ENCODE measurements around the gene SDHA. TPM values are rescaled to one million over a fixed set of nuclear protein-coding genes. Genes with fewer than 3 reads are reported as not detected.
A peak's percentile ranks its signal among the peaks of the same experiment; 100 is the strongest.
"Not testable (repeated sequence)": the region's sequence is repeated elsewhere in the genome, so short reads cannot be mapped to it uniquely, and the experiment has no call there.

The SDHA gene
- polyA plus RNA-seq, 3 donors = 55.0 to 98.0 (median 91.5) TPM

DNA sequence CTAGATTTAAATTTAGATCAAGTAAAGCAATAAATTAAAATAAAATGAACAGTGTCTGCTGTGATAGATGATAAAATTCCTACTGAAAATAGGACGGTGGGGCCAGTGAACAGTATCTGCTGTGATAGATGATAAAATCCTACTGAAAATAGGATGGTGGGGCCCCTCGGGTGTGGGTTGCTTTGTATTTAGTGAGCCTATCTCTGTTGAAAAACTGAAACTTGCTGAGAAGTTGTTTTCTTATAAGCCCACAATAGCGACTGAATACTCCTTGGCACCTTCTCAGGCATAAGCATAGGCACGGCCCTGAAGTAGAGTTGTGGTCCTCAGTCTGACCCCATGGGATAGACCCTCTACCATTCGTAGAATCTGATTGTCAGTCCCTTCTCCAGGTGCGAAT, 5.7 kb downstream of the SDHA start:
- TF ChIP-seq, protein P1, sequence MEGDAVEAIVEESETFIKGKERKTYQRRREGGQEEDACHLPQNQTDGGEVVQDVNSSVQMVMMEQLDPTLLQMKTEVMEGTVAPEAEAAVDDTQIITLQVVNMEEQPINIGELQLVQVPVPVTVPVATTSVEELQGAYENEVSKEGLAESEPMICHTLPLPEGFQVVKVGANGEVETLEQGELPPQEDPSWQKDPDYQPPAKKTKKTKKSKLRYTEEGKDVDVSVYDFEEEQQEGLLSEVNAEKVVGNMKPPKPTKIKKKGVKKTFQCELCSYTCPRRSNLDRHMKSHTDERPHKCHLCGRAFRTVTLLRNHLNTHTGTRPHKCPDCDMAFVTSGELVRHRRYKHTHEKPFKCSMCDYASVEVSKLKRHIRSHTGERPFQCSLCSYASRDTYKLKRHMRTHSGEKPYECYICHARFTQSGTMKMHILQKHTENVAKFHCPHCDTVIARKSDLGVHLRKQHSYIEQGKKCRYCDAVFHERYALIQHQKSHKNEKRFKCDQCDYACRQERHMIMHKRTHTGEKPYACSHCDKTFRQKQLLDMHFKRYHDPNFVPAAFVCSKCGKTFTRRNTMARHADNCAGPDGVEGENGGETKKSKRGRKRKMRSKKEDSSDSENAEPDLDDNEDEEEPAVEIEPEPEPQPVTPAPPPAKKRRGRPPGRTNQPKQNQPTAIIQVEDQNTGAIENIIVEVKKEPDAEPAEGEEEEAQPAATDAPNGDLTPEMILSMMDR (IDR thresholded peaks at IDR 0.05) = no peak
- DNase-seq = no peak
- H3K36me3 Mint-ChIP-seq = peaks cover 46 to 53% of the 10 kb centered on the region in 2 donors
- no peak overlapping the region for H3K27ac Mint-ChIP-seq
- Histone ChIP-seq H3K79me2 (ENCODE audit: insufficient read depth, low read length) (peaks cover 48% of the 10 kb centered on the region), H3K27ac (ENCODE audit: low read depth in 1 of 2, low read length in 2 of 2) (no peak overlapping the region), H4K20me1 (ENCODE audit: insufficient read depth, low read length) (peaks cover 55% of the 10 kb centered on the region), H2AFZ (ENCODE audit: insufficient read depth, low read depth, low read length, poor library complexity, severe bottlenecking) (no peak overlapping the region), H3K4me2 (replicated peaks; ENCODE audit: extremely low read depth, low read length, poor library complexity, severe bottlenecking) (no peak overlapping the region), H3K27me3 (ENCODE audit: control insufficient read depth in 2 of 2, insufficient read depth in 2 of 2, low read length in 2 of 2) (no peaks in the 10 kb centered on the region), H3K9me3 (replicated peaks in 1 of 2; ENCODE audit: control insufficient read depth in 1 of 2, insufficient read depth in 1 of 2, low read length in 2 of 2) (no peaks in the 10 kb centered on the region), H3K9ac (ENCODE audit: insufficient read depth, low read length, poor library complexity, severe bottlenecking) (no peak overlapping the region), H3K4me3 (replicated peaks in 1 of 3; ENCODE audit: low read depth in 2 of 3, low read length in 3 of 3) (no peak overlapping the region), H3K4me1 (ENCODE audit: control insufficient read depth in 1 of 2, insufficient read depth in 2 of 2, low read length in 2 of 2) (peaks cover 19 to 27% of the 10 kb centered on the region in 2 donors), H3K36me3 (replicated peaks in 1 of 2; ENCODE audit: control insufficient read depth in 1 of 2, insufficient read depth in 2 of 2, low read length in 2 of 2) (peaks cover 46 to 58% of the 10 kb centered on the region in 2 donors)
- no peaks in the 10 kb centered on the region for H3K9me3 Mint-ChIP-seq
- no peaks in the 10 kb centered on the region for H3K27me3 Mint-ChIP-seq (ENCODE audit: low read depth in 3 of 3)
- 100% methylated on average over 5 of the region's 6 CpGs for WGBS (ENCODE audit: insufficient coverage)
- H3K4me3 Mint-ChIP-seq = no peak overlapping the region
- intact Hi-C loops (cut with micrococcal nuclease) = loop anchor here in 1 of 2 donors (5.0 kb wide), 1 partner anchor 44 kb away; no protein-coding TSS in a partner anchor
- H3K4me1 Mint-ChIP-seq = peaks cover 42% of the 10 kb centered on the region

DNA sequence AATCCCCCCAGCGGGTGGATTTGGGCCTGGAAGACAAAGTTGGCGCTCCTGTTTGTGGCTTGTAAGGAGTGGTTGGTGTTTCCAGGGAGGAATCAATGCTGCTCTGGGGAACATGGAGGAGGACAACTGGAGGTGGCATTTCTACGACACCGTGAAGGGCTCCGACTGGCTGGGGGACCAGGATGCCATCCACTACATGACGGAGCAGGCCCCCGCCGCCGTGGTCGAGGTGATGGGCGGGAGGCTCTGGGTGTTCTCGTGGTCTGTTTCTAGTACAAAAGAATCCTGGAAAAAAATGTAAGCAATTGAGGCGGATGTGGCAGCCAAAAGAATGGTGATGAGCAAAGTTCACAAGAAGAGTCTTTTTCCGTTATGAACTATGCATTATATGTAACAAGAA, 7.2 kb downstream of the SDHA start:
- Histone ChIP-seq H3K9me3 (replicated peaks in 1 of 2; ENCODE audit: control insufficient read depth in 1 of 2, insufficient read depth in 1 of 2, low read length in 2 of 2) (no peaks in the 10 kb centered on the region), H3K9ac (ENCODE audit: insufficient read depth, low read length, poor library complexity, severe bottlenecking) (no peak overlapping the region), H3K27me3 (ENCODE audit: control insufficient read depth in 2 of 2, insufficient read depth in 2 of 2, low read length in 2 of 2) (no peaks in the 10 kb centered on the region), H3K36me3 (replicated peaks in 1 of 2; ENCODE audit: control insufficient read depth in 1 of 2, insufficient read depth in 2 of 2, low read length in 2 of 2) (peaks cover 60 to 71% of the 10 kb centered on the region in 2 donors), H2AFZ (ENCODE audit: insufficient read depth, low read depth, low read length, poor library complexity, severe bottlenecking) (no peak overlapping the region), H3K4me2 (replicated peaks; ENCODE audit: extremely low read depth, low read length, poor library complexity, severe bottlenecking) (no peak overlapping the region), H3K79me2 (ENCODE audit: insufficient read depth, low read length) (peaks cover 32% of the 10 kb centered on the region), H4K20me1 (ENCODE audit: insufficient read depth, low read length) (peaks cover 41% of the 10 kb centered on the region), H3K4me1 (ENCODE audit: control insufficient read depth in 1 of 2, insufficient read depth in 2 of 2, low read length in 2 of 2) (peaks cover 7 to 11% of the 10 kb centered on the region in 2 donors), H3K27ac (ENCODE audit: low read depth in 1 of 2, low read length in 2 of 2) (no peak overlapping the region), H3K4me3 (replicated peaks in 1 of 3; ENCODE audit: low read depth in 2 of 3, low read length in 3 of 3) (no peak overlapping the region)
- no peak for DNase-seq
- Mint-ChIP-seq H3K4me1 (peaks cover 27% of the 10 kb centered on the region), H3K9me3 (no peaks in the 10 kb centered on the region), H3K27me3 (ENCODE audit: low read depth in 3 of 3) (no peaks in the 10 kb centered on the region), H3K36me3 (peaks cover 56 to 63% of the 10 kb centered on the region in 2 donors), H3K27ac (no peak overlapping the region), H3K4me3 (no peak overlapping the region)
- intact Hi-C loops (cut with micrococcal nuclease) = no loop called here
- TF ChIP-seq, protein P1 (IDR thresholded peaks at IDR 0.05) = no peak
- WGBS (ENCODE audit: insufficient coverage) = 100% methylated on average over 12 of the region's 14 CpGs

DNA sequence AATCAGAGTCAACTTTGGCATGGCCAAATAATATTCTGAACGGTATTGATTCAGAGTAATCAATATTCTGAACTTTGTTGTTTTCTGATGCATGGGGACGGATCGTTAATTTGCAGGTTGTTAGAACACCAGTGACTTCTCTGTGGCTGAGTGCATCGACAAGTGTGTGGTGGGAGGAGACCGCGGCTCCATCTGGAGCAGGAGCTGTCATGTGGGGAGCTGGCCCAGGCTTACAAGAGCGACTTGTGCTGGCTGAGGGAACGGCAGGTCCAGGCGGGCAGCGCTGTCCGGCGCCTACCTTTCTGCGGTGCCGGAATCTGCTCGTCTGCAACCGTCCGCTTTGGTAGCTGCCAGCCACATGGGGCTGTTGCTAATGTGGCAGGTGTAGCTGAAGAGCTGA, 9.3 kb downstream of the SDHA start:
- 100% methylated on average over 3 of the region's 17 CpGs for WGBS (ENCODE audit: insufficient coverage)
- peaks cover 72 to 84% of the 10 kb centered on the region in 2 donors for H3K36me3 Mint-ChIP-seq
- H3K27me3 ChIP-seq (ENCODE audit: control insufficient read depth in 2 of 2, insufficient read depth in 2 of 2, low read length in 2 of 2); H3K9me3 ChIP-seq (replicated peaks in 1 of 2; ENCODE audit: control insufficient read depth in 1 of 2, insufficient read depth in 1 of 2, low read length in 2 of 2); H3K27ac Mint-ChIP-seq; intact Hi-C loops (cut with micrococcal nuclease); H3K27ac ChIP-seq (ENCODE audit: low read depth in 1 of 2, low read length in 2 of 2); H3K9me3 Mint-ChIP-seq; H2AFZ ChIP-seq (ENCODE audit: insufficient read depth, low read depth, low read length, poor library complexity, severe bottlenecking); H3K4me3 ChIP-seq (replicated peaks in 1 of 3; ENCODE audit: low read depth in 2 of 3, low read length in 3 of 3); H3K4me1 ChIP-seq (ENCODE audit: control insufficient read depth in 1 of 2, insufficient read depth in 2 of 2, low read length in 2 of 2); H3K9ac ChIP-seq (ENCODE audit: insufficient read depth, low read length, poor library complexity, severe bottlenecking); H3K4me2 ChIP-seq (replicated peaks; ENCODE audit: extremely low read depth, low read length, poor library complexity, severe bottlenecking); H3K27me3 Mint-ChIP-seq (ENCODE audit: low read depth in 3 of 3); DNase-seq: not testable (repeated sequence)
- H3K4me1 Mint-ChIP-seq = peaks cover 11% of the 10 kb centered on the region
- Histone ChIP-seq H3K36me3 (replicated peaks in 1 of 2; ENCODE audit: control insufficient read depth in 1 of 2, insufficient read depth in 2 of 2, low read length in 2 of 2) (peaks cover 78 to 92% of the 10 kb centered on the region in 2 donors), H3K79me2 (ENCODE audit: insufficient read depth, low read length) (peaks cover 12% of the 10 kb centered on the region), H4K20me1 (ENCODE audit: insufficient read depth, low read length) (peaks cover 23% of the 10 kb centered on the region)
- peak overlapping the region in 1 of 2 donors; percentile 18 for H3K4me3 Mint-ChIP-seq

All from CD14-positive monocyte (primary cell).